Ovary (tissue), 3 donors: Measurements from ENCODE around the gene WIPF3.

ENCODE experiments used
- CTCF ChIP-seq, 3 donors: fragments of 450-650 bp in 2 of 3; fragments of 200-600 bp in 1 of 3; IDR thresholded peaks; one replicate each; pipeline versions ENCODE4 v1.5.1 to v1.8.0; 2016 to 2022; ENCODE audit warnings: antibody characterized with exemption in 3 of 3, mild to moderate bottlenecking in 1 of 3
- EP300 ChIP-seq: sonication (generic); formaldehyde crosslinking; IDR thresholded peaks from one replicate; pipeline ENCODE4 v1.6.1; 2017; ENCODE audit warnings: antibody characterized with exemption
- POLR2A ChIP-seq: fragments of 450-650 bp; IDR thresholded peaks from one replicate; pipeline ENCODE4 v1.6.1; 2017; ENCODE audit warnings: antibody characterized with exemption, mild to moderate bottlenecking, moderate library complexity
- donor health status: DM: no; HTN: no; CAD: no.

- no peak for TF ChIP-seq CTCF (IDR thresholded peaks at IDR 0.05)
- TF ChIP-seq POLR2A, result no peak
- no peak for TF ChIP-seq EP300
These were observed 7.9 kb upstream of the WIPF3 start for GRCh38 chr7:29798422-29798821.
